Fibroblast of skin of right quadriceps (primary cell): ENCODE results near the gene ADARB2.
"Not testable (repeated sequence)": the region's sequence is repeated elsewhere in the genome, so short reads cannot be mapped to it uniquely, and the experiment has no call there.

Experiments
- DNase-seq: peaks from one replicate; pipeline ENCODE4 v3.0.0-alpha.2; 2013

Gene ADARB2

GRCh38 chr10:1414893-1415292, 322.4 kb downstream of the ADARB2 start:
- DNase-seq = no peak

- not testable (repeated sequence) for DNase-seq
Measured at GRCh38 chr10:1414346-1414745, 323.0 kb downstream of the ADARB2 start.

- no peak for DNase-seq
Measured at GRCh38 chr10:1413823-1414222, 323.5 kb downstream of the ADARB2 start.

GRCh38 chr10:1413256-1413655, 324.1 kb downstream of the ADARB2 start:
- no peak for DNase-seq

- no peak for DNase-seq
Measured at GRCh38 chr10:1412531-1413189, 324.7 kb downstream of the ADARB2 start.

GRCh38 chr10:1411956-1412355, 325.4 kb downstream of the ADARB2 start:
- DNase-seq = no peak

- no peak for DNase-seq
Measured at GRCh38 chr10:1411451-1411850, 325.9 kb downstream of the ADARB2 start.

GRCh38 chr10:1410469-1411395, 326.6 kb downstream of the ADARB2 start:
- no peak for DNase-seq

GRCh38 chr10:1410032-1410431, 327.3 kb downstream of the ADARB2 start:
- DNase-seq = no peak

GRCh38 chr10:1409392-1409791, 327.9 kb downstream of the ADARB2 start:
- DNase-seq = no peak

GRCh38 chr10:1408651-1409367, 328.5 kb downstream of the ADARB2 start:
- no peak for DNase-seq

- DNase-seq = no peak
Measured at GRCh38 chr10:1406967-1407945, 330.1 kb downstream of the ADARB2 start.

- no peak for DNase-seq
Measured at GRCh38 chr10:1406132-1406966, 331.0 kb downstream of the ADARB2 start.

- DNase-seq = no peak
Measured at GRCh38 chr10:1404323-1405260, 332.7 kb downstream of the ADARB2 start.

GRCh38 chr10:1403508-1404322, 333.6 kb downstream of the ADARB2 start:
- DNase-seq = no peak

- no peak for DNase-seq
Measured at GRCh38 chr10:1402816-1403507, 334.4 kb downstream of the ADARB2 start.

GRCh38 chr10:1402016-1402770, 335.1 kb downstream of the ADARB2 start:
- no peak for DNase-seq
